Stomach smooth muscle (tissue), 2 donors: ENCODE measurements around the gene MAP3K5.
"Not testable (repeated sequence)": the region's sequence is repeated elsewhere in the genome, so short reads cannot be mapped to it uniquely, and the experiment has no call there.

Experiments
- H3K27ac ChIP-seq: one replicate; pipeline ENCODE4 v1.7.0; 2013; ENCODE audit warnings: mild to moderate bottlenecking, low read length, inconsistent platforms
- H3K27me3 ChIP-seq, 2 donors: one replicate each; pipeline ENCODE4 v1.7.0; 2013; ENCODE audit warnings: low read length in 2 of 2; ENCODE audit not compliant: insufficient read depth in 2 of 2, control insufficient read depth in 1 of 2
- H3K36me3 ChIP-seq, 2 donors: one replicate each; pipeline ENCODE4 v1.7.0; 2013; ENCODE audit warnings: low read length in 2 of 2; ENCODE audit not compliant: control insufficient read depth in 2 of 2, insufficient read depth in 2 of 2
- H3K4me1 ChIP-seq: one replicate; pipeline ENCODE4 v1.7.0; 2013; ENCODE audit warnings: low read length; ENCODE audit not compliant: control insufficient read depth, insufficient read depth
- H3K4me3 ChIP-seq, 2 donors: one replicate each; pipeline ENCODE4 v1.7.0; 2013; ENCODE audit warnings: low read length in 2 of 2
- H3K9ac ChIP-seq, 2 donors: one replicate each; pipeline ENCODE4 v1.7.0; 2013; ENCODE audit warnings: low read length in 2 of 2, mild to moderate bottlenecking in 1 of 2
- H3K9me3 ChIP-seq, 2 donors: one replicate each; pipeline ENCODE4 v1.7.0; 2013; ENCODE audit warnings: low read length in 2 of 2; ENCODE audit not compliant: control insufficient read depth in 2 of 2
- donor health status: healthy.
- donor health status: Pancreatic carcinoma.

Gene MAP3K5

GRCh38 chr6:136792410-136793262 lies at the start of gene MAP3K5:
Gene MAP3K5, minus strand, starts transcription at chr6:136792477. Its CDS starts 320 bp downstream, at chr6:136792157.
- H3K9me3 ChIP-seq: no peaks in the 10 kb centered on the region
- peak within 1 kb of the TSS; percentile 82 for H3K27ac ChIP-seq
- no peaks in the 10 kb centered on the region for H3K27me3 ChIP-seq
- peak within 1 kb of the TSS; percentile 92 for H3K4me3 ChIP-seq
- H3K9ac ChIP-seq: peak within 1 kb of the TSS; percentile 84 to 89
- H3K4me1 ChIP-seq: peaks cover 6% of the 10 kb centered on the region
- H3K36me3 ChIP-seq: no peaks in the 10 kb centered on the region

GRCh38 chr6:136840276-136841001 lies 48.2 kb upstream of the MAP3K5 start:
- Histone ChIP-seq H3K27me3 (no peaks in the 10 kb centered on the region), H3K9me3 (no peaks in the 10 kb centered on the region), H3K27ac (no peak overlapping the region), H3K4me1 (peaks cover 5% of the 10 kb centered on the region), H3K9ac (no peak overlapping the region), H3K4me3 (no peak overlapping the region), H3K36me3 (no peaks in the 10 kb centered on the region)

GRCh38 chr6:136831873-136832562 lies 39.7 kb upstream of the MAP3K5 start:
- H3K27ac ChIP-seq: no peak overlapping the region
- peaks cover 0 to 2% of the 10 kb centered on the region in 2 donors for H3K36me3 ChIP-seq
- H3K9me3 ChIP-seq: peaks cover 0 to 2% of the 10 kb centered on the region in 2 donors
- no peak overlapping the region for H3K4me3 ChIP-seq
- H3K4me1 ChIP-seq: no peaks in the 10 kb centered on the region
- no peaks in the 10 kb centered on the region for H3K27me3 ChIP-seq
- H3K9ac ChIP-seq: no peak overlapping the region

GRCh38 chr6:136826216-136826615 lies 33.9 kb upstream of the MAP3K5 start:
- no peak overlapping the region for H3K9ac ChIP-seq
- H3K4me3 ChIP-seq: no peak overlapping the region
- no peaks in the 10 kb centered on the region for H3K27me3 ChIP-seq
- H3K9me3 ChIP-seq: no peaks in the 10 kb centered on the region
- H3K36me3 ChIP-seq: peaks cover 0 to 5% of the 10 kb centered on the region in 2 donors
- H3K27ac ChIP-seq: no peak overlapping the region
- H3K4me1 ChIP-seq: peaks cover 7% of the 10 kb centered on the region

- H3K27ac ChIP-seq: peak overlapping the region; percentile 79
- H3K27me3 ChIP-seq: no peaks in the 10 kb centered on the region
- H3K36me3 ChIP-seq: peaks cover 0 to 5% of the 10 kb centered on the region in 2 donors
- no peaks in the 10 kb centered on the region for H3K9me3 ChIP-seq
- H3K9ac ChIP-seq: peak overlapping the region; percentile 84 to 90
- H3K4me1 ChIP-seq: peaks cover 7% of the 10 kb centered on the region
- H3K4me3 ChIP-seq: peak overlapping the region; percentile 88 to 97
Measured at GRCh38 chr6:136823128-136823660, 30.9 kb upstream of the MAP3K5 start.

GRCh38 chr6:136822376-136823127 lies 30.3 kb upstream of the MAP3K5 start, which contains the start of gene PEX7:
Gene PEX7, plus strand, starts transcription at chr6:136822592. Its CDS starts 74 bp downstream, at chr6:136822666.
- Histone ChIP-seq H3K36me3 (peaks cover 0 to 5% of the 10 kb centered on the region in 2 donors), H3K9me3 (no peaks in the 10 kb centered on the region), H3K27ac (peak within 1 kb of the TSS; percentile 79), H3K9ac (peak within 1 kb of the TSS; percentile 84 to 90), H3K4me1 (peaks cover 7% of the 10 kb centered on the region), H3K4me3 (peak within 1 kb of the TSS; percentile 88 to 97), H3K27me3 (no peaks in the 10 kb centered on the region)

GRCh38 chr6:136822046-136822375 lies 29.7 kb upstream of the MAP3K5 start:
- Histone ChIP-seq H3K36me3 (peaks cover 0 to 5% of the 10 kb centered on the region in 2 donors), H3K4me1 (peaks cover 7% of the 10 kb centered on the region), H3K4me3 (peak overlapping the region; percentile 88 to 97), H3K9me3 (no peaks in the 10 kb centered on the region), H3K27me3 (no peaks in the 10 kb centered on the region), H3K9ac (peak overlapping the region; percentile 84 to 90), H3K27ac (peak overlapping the region; percentile 79)

GRCh38 chr6:136820561-136820960 lies 28.3 kb upstream of the MAP3K5 start:
- no peaks in the 10 kb centered on the region for H3K27me3 ChIP-seq
- H3K9ac ChIP-seq: no peak overlapping the region
- H3K27ac ChIP-seq: no peak overlapping the region

GRCh38 chr6:136816656-136817055 lies 24.4 kb upstream of the MAP3K5 start:
- H3K4me1 ChIP-seq: no peaks in the 10 kb centered on the region
- H3K9ac ChIP-seq: no peak overlapping the region
- no peak overlapping the region for H3K4me3 ChIP-seq

More at GRCh38 chr6:136820561-136820960, 28.3 kb upstream of the MAP3K5 start:
- H3K9me3 ChIP-seq: no peaks in the 10 kb centered on the region
- no peak overlapping the region for H3K4me3 ChIP-seq
- peaks cover 7% of the 10 kb centered on the region for H3K4me1 ChIP-seq
- H3K36me3 ChIP-seq: no peaks in the 10 kb centered on the region

GRCh38 chr6:136815608-136816007 lies 23.3 kb upstream of the MAP3K5 start:
- H3K36me3 ChIP-seq, H3K27me3 ChIP-seq, H3K4me1 ChIP-seq, H3K27ac ChIP-seq, H3K9me3 ChIP-seq, H3K9ac ChIP-seq, H3K4me3 ChIP-seq: not testable (repeated sequence)

More at GRCh38 chr6:136816656-136817055, 24.4 kb upstream of the MAP3K5 start:
- Histone ChIP-seq H3K36me3 (no peaks in the 10 kb centered on the region), H3K27ac (no peak overlapping the region), H3K27me3 (no peaks in the 10 kb centered on the region), H3K9me3 (no peaks in the 10 kb centered on the region)
